ENCODE measurements around the gene TMEM244. TPM values are rescaled to one million over a fixed set of nuclear protein-coding genes. Genes with fewer than 3 reads are reported as not detected.
"Not testable (repeated sequence)": the region's sequence is repeated elsewhere in the genome, so short reads cannot be mapped to it uniquely, and the experiment has no call there.

Gene TMEM244
- total RNA-seq, 1 experiment from 2014 or later = not detected

DNA sequence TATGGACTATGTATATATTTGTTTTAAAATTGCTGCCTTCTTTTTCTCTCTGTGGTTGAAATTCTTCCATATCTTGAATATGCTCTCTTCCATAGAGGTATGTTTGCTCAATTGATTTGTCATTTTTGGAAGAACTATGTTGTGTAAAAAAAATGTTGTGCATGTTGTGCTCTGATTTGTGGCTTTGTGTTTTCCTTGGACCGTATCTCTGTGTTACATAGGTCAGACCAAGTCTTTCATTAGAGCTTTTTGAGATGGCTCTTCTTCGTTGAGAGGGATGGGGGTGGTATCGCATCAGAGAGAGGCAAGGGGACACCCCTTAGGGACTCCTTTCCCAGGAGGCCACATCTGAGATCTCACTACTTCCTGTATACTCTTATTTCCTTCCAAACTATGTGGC is 43.8 kb downstream of the TMEM244 start (continued):
- TF ChIP-seq, protein P1, sequence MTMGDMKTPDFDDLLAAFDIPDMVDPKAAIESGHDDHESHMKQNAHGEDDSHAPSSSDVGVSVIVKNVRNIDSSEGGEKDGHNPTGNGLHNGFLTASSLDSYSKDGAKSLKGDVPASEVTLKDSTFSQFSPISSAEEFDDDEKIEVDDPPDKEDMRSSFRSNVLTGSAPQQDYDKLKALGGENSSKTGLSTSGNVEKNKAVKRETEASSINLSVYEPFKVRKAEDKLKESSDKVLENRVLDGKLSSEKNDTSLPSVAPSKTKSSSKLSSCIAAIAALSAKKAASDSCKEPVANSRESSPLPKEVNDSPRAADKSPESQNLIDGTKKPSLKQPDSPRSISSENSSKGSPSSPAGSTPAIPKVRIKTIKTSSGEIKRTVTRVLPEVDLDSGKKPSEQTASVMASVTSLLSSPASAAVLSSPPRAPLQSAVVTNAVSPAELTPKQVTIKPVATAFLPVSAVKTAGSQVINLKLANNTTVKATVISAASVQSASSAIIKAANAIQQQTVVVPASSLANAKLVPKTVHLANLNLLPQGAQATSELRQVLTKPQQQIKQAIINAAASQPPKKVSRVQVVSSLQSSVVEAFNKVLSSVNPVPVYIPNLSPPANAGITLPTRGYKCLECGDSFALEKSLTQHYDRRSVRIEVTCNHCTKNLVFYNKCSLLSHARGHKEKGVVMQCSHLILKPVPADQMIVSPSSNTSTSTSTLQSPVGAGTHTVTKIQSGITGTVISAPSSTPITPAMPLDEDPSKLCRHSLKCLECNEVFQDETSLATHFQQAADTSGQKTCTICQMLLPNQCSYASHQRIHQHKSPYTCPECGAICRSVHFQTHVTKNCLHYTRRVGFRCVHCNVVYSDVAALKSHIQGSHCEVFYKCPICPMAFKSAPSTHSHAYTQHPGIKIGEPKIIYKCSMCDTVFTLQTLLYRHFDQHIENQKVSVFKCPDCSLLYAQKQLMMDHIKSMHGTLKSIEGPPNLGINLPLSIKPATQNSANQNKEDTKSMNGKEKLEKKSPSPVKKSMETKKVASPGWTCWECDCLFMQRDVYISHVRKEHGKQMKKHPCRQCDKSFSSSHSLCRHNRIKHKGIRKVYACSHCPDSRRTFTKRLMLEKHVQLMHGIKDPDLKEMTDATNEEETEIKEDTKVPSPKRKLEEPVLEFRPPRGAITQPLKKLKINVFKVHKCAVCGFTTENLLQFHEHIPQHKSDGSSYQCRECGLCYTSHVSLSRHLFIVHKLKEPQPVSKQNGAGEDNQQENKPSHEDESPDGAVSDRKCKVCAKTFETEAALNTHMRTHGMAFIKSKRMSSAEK (CRISPR knock-in tag; IDR thresholded peaks at IDR 0.05; ENCODE audit: borderline replicate concordance) = no peak
- TF ChIP-seq TCF7 (CRISPR knock-in tag; IDR thresholded peaks at IDR 0.05; ENCODE audit: low read depth) = no peak
- TF ChIP-seq, protein P2, sequence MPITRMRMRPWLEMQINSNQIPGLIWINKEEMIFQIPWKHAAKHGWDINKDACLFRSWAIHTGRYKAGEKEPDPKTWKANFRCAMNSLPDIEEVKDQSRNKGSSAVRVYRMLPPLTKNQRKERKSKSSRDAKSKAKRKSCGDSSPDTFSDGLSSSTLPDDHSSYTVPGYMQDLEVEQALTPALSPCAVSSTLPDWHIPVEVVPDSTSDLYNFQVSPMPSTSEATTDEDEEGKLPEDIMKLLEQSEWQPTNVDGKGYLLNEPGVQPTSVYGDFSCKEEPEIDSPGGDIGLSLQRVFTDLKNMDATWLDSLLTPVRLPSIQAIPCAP (CRISPR knock-in tag; IDR thresholded peaks at IDR 0.05) = no peak
- TF ChIP-seq FOXJ3 (CRISPR knock-in tag; IDR thresholded peaks at IDR 0.05; ENCODE audit: borderline replicate concordance) = no peak
- TF ChIP-seq GABPB1 (CRISPR knock-in tag; IDR thresholded peaks at IDR 0.05) = no peak
- TF ChIP-seq FOXK1 (CRISPR knock-in tag; IDR thresholded peaks at IDR 0.05) = no peak
- no peak for TF ChIP-seq SMAD3 (CRISPR knock-in tag; IDR thresholded peaks at IDR 0.05; ENCODE audit: borderline replicate concordance)
- no peak for TF ChIP-seq HMGA2 (CRISPR knock-in tag; IDR thresholded peaks at IDR 0.05)
- no peak for TF ChIP-seq ATF1 (CRISPR knock-in tag; IDR thresholded peaks at IDR 0.05)
- TF ChIP-seq, protein P3, sequence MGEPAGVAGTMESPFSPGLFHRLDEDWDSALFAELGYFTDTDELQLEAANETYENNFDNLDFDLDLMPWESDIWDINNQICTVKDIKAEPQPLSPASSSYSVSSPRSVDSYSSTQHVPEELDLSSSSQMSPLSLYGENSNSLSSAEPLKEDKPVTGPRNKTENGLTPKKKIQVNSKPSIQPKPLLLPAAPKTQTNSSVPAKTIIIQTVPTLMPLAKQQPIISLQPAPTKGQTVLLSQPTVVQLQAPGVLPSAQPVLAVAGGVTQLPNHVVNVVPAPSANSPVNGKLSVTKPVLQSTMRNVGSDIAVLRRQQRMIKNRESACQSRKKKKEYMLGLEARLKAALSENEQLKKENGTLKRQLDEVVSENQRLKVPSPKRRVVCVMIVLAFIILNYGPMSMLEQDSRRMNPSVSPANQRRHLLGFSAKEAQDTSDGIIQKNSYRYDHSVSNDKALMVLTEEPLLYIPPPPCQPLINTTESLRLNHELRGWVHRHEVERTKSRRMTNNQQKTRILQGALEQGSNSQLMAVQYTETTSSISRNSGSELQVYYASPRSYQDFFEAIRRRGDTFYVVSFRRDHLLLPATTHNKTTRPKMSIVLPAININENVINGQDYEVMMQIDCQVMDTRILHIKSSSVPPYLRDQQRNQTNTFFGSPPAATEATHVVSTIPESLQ (CRISPR knock-in tag; IDR thresholded peaks at IDR 0.05) = no peak
- TF ChIP-seq NR1H2 (CRISPR knock-in tag; IDR thresholded peaks at IDR 0.05) = no peak
- no peak for TF ChIP-seq CREB1 (CRISPR knock-in tag; IDR thresholded peaks at IDR 0.05)
- no peak for TF ChIP-seq ZNF671 (CRISPR knock-in tag; IDR thresholded peaks at IDR 0.05)
- TF ChIP-seq PREB (CRISPR knock-in tag; IDR thresholded peaks at IDR 0.05; ENCODE audit: borderline replicate concordance) = no peak

DNA sequence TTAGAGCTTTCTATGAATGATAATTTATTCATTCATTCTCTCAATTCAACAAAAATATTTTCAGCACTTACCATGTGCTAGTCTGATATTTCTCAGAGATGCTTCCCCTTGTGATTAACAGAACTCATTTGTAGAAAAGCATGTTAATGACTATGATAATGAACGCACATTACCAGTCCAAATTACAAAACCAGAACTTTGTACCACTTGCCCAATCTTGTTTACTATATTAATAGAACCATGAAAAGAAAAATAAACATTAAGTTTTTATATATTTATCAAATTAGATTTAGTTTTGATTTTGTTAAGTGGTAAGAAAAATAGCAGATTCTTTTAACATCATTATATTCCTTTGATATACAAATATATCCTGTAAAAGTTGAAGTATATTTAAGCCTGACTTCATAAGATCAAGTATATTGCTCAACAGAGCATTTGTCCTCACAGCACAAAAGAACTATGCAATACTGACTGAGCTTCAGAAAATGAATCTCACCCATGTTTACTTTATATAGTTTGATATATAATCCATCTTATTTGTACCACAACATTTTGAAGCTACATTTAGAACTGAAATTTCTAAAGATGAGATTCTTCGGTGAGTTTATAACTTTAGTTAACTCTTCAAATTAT is 48.9 kb downstream of the TMEM244 start:
- POLR2A ChIA-PET = no interaction called here

GRCh38 chr6:129807141-129807540 is 54.0 kb downstream of the TMEM244 start:
- POLR2A ChIA-PET, CTCF ChIA-PET: not testable (repeated sequence)

More for the DNA sequence above, 48.9 kb downstream of the TMEM244 start:
- H3K4me1 Mint-ChIP-seq = no peaks in the 10 kb centered on the region
- H3K9me3 Mint-ChIP-seq = peaks cover 10% of the 10 kb centered on the region
- TF ChIP-seq ATF3 (CRISPR knock-in tag; conservative IDR thresholded peaks at IDR 0.05) (no peak), JUN (CRISPR knock-in tag; IDR thresholded peaks at IDR 0.05) (no peak), ZNF263 (CRISPR knock-in tag; IDR thresholded peaks at IDR 0.05; ENCODE audit: low read depth) (no peak), ZNF416 (CRISPR knock-in tag; IDR thresholded peaks at IDR 0.05) (no peak), TP53 (CRISPR knock-in tag; IDR thresholded peaks at IDR 0.05) (no peak), CREM (CRISPR knock-in tag; IDR thresholded peaks at IDR 0.05) (no peak), KAT7 (CRISPR knock-in tag; IDR thresholded peaks at IDR 0.05; ENCODE audit: borderline replicate concordance) (no peak), NFATC4 (CRISPR knock-in tag; IDR thresholded peaks at IDR 0.05) (no peak)
- TF ChIP-seq, protein P4, sequence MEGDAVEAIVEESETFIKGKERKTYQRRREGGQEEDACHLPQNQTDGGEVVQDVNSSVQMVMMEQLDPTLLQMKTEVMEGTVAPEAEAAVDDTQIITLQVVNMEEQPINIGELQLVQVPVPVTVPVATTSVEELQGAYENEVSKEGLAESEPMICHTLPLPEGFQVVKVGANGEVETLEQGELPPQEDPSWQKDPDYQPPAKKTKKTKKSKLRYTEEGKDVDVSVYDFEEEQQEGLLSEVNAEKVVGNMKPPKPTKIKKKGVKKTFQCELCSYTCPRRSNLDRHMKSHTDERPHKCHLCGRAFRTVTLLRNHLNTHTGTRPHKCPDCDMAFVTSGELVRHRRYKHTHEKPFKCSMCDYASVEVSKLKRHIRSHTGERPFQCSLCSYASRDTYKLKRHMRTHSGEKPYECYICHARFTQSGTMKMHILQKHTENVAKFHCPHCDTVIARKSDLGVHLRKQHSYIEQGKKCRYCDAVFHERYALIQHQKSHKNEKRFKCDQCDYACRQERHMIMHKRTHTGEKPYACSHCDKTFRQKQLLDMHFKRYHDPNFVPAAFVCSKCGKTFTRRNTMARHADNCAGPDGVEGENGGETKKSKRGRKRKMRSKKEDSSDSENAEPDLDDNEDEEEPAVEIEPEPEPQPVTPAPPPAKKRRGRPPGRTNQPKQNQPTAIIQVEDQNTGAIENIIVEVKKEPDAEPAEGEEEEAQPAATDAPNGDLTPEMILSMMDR (IDR thresholded peaks at IDR 0.05) = no peak
- no peak overlapping the region for H3K27ac Mint-ChIP-seq
- H3K27me3 Mint-ChIP-seq (ENCODE audit: low read depth) = peaks cover 2% of the 10 kb centered on the region; the same call in 1 of the 2 replicates
- DNase-seq (ENCODE audit: low spot score) (no peak), ATAC-seq (no peak)
- CTCF ChIA-PET = no interaction called here
- no peaks in the 10 kb centered on the region for H3K36me3 Mint-ChIP-seq
- no peak overlapping the region for H3K4me3 Mint-ChIP-seq

More at GRCh38 chr6:129807141-129807540, 54.0 kb downstream of the TMEM244 start:
- H3K9me3 Mint-ChIP-seq = peaks cover 33% of the 10 kb centered on the region
- not testable (repeated sequence) for DNase-seq (ENCODE audit: low spot score); H3K36me3 Mint-ChIP-seq; H3K4me3 Mint-ChIP-seq; H3K27ac Mint-ChIP-seq; H3K4me1 Mint-ChIP-seq; ATAC-seq; H3K27me3 Mint-ChIP-seq (ENCODE audit: low read depth)
